Thyroid gland (tissue), 4 donors: Measurements from ENCODE around the gene PDE3B. TPM values are rescaled to one million over a fixed set of nuclear protein-coding genes. Genes with fewer than 3 reads are reported as not detected.

ENCODE experiments used
- DNase-seq, 2 donors: peaks; one replicate each; pipeline ENCODE4 v3.0.0-alpha.2; 2019
- H3K27ac ChIP-seq, 3 donors: fragments of 200-600 bp; sonication (generic); 1 replicate in 2 of 3; 2 replicates in 1 of 3; pipeline ENCODE4 v1.5.1; 2016 to 2019; ENCODE audit warnings: mild to moderate bottlenecking in 1 of 3, moderate library complexity in 1 of 3
- H3K27me3 ChIP-seq: fragments of 200-600 bp; sonication (generic); one replicate; pipeline ENCODE4 v1.5.1; 2019
- H3K36me3 ChIP-seq, 2 donors: fragments of 200-600 bp; sonication (generic); one replicate each; pipeline ENCODE4 v1.5.1; 2016 to 2019
- H3K4me1 ChIP-seq, 2 donors: fragments of 200-600 bp; sonication (generic); one replicate each; pipeline ENCODE4 v1.5.1; 2017 to 2019
- H3K4me3 ChIP-seq, 3 donors: fragments of 200-600 bp; sonication (generic); replicated peaks in 1 of 3; 1 replicate in 2 of 3; 2 replicates in 1 of 3; pipeline ENCODE4 v1.5.1; 2016; ENCODE audit warnings: mild to moderate bottlenecking in 1 of 3
- H3K9me3 ChIP-seq: fragments of 200-600 bp; sonication (generic); one replicate; pipeline ENCODE4 v1.5.1; 2017
- CTCF ChIP-seq, 6 experiments: fragments of 200-600 bp in 3 of 6; fragments of 450-650 bp in 3 of 6; sonication (generic) in 3 of 6; IDR thresholded peaks; one replicate each; pipeline ENCODE4 v1.5.1; 2016 to 2019; ENCODE audit warnings: antibody characterized with exemption in 6 of 6, mild to moderate bottlenecking in 2 of 6, inconsistent platforms in 1 of 6, moderate library complexity in 1 of 6
- POLR2A ChIP-seq, 2 donors: fragments of 450-650 bp; IDR thresholded peaks; one replicate each; pipeline ENCODE4 v1.6.1; 2017; ENCODE audit warnings: antibody characterized with exemption in 2 of 2, mild to moderate bottlenecking in 2 of 2, moderate library complexity in 1 of 2
- WGBS, 2 donors: methylation state at CpG; one replicate each; pipeline ENCODE4 v1.1.5; 2017; 5-methylcytosine and 5-hydroxymethylcytosine counted together
- intact Hi-C: fragments of 100-400 bp; cut with DNase I; formaldehyde crosslinking; loops from one replicate; pipeline ENCODE4 v1.15.1; 2023
- total RNA-seq, 4 donors: library from RNA; depleted of rRNA; stranded (reverse); fragments of >200 nt; gene quantifications; one replicate each; pipeline ENCODE4 v1.2.3, GENCODE V29; 2016

Gene PDE3B
- total RNA-seq, 4 donors from 2014 or later: 2.0 to 3.9 (median 3.2) TPM

- Histone ChIP-seq H3K9me3 (no peaks in the 10 kb centered on the region), H3K27ac (no peak overlapping the region), H3K4me3 (no peak overlapping the region), H3K27me3 (peaks cover 7% of the 10 kb centered on the region), H3K36me3 (no peaks in the 10 kb centered on the region), H3K4me1 (peaks cover 0 to 9% of the 10 kb centered on the region in 2 donors)
- 86 to 88% methylated on average over 4 of the region's 4 CpGs for WGBS, 2 donors
- intact Hi-C loops: no loop called here
- no peak for DNase-seq
- TF ChIP-seq CTCF (IDR thresholded peaks at IDR 0.05): no peak
- no peak for TF ChIP-seq POLR2A (IDR thresholded peaks at IDR 0.05)
Measured at GRCh38 chr11:14641801-14642200, 1.8 kb upstream of the PDE3B start.

- DNase-seq: no peak
- intact Hi-C loops: no loop called here
- peaks cover 7% of the 10 kb centered on the region for H3K27me3 ChIP-seq
- no peak for TF ChIP-seq POLR2A (IDR thresholded peaks at IDR 0.05)
- no peak for TF ChIP-seq CTCF (IDR thresholded peaks at IDR 0.05)
- no peak overlapping the region for H3K27ac ChIP-seq
- H3K4me1 ChIP-seq: peaks cover 0 to 9% of the 10 kb centered on the region in 2 donors
- no peaks in the 10 kb centered on the region for H3K9me3 ChIP-seq
- no peak overlapping the region for H3K4me3 ChIP-seq
- 89 to 94% methylated on average over 5 of the region's 5 CpGs for WGBS, 2 donors
- H3K36me3 ChIP-seq: no peaks in the 10 kb centered on the region
Measured at GRCh38 chr11:14642453-14642852, 1.2 kb upstream of the PDE3B start.

- DNase-seq: no peak
- peak overlapping the region in 1 of 3 donors; percentile 44 for H3K4me3 ChIP-seq
- TF ChIP-seq POLR2A (IDR thresholded peaks at IDR 0.05): no peak
- no peak for TF ChIP-seq CTCF (IDR thresholded peaks at IDR 0.05)
- no peaks in the 10 kb centered on the region for H3K36me3 ChIP-seq
- no peaks in the 10 kb centered on the region for H3K9me3 ChIP-seq
- WGBS, 2 donors: 63 to 74% methylated on average over 15 to 19 of the region's 52 CpGs
- peaks cover 0 to 9% of the 10 kb centered on the region in 2 donors for H3K4me1 ChIP-seq
- H3K27me3 ChIP-seq: peaks cover 7% of the 10 kb centered on the region
- no peak overlapping the region for H3K27ac ChIP-seq
- intact Hi-C loops: no loop called here
Measured at GRCh38 chr11:14642873-14643696, 519 bp upstream of the PDE3B start.

- Histone ChIP-seq H3K4me3 (peak overlapping the region; percentile 8 to 44 (median 39)), H3K36me3 (no peaks in the 10 kb centered on the region), H3K9me3 (no peaks in the 10 kb centered on the region), H3K27me3 (peaks cover 7% of the 10 kb centered on the region), H3K27ac (peak overlapping the region in 1 of 3 donors; percentile 31), H3K4me1 (peaks cover 0 to 9% of the 10 kb centered on the region in 2 donors)
- intact Hi-C loops: no loop called here
- no peak for TF ChIP-seq POLR2A (IDR thresholded peaks at IDR 0.05)
- TF ChIP-seq CTCF (IDR thresholded peaks at IDR 0.05): no peak
- 0 to 1% methylated on average over 8 to 14 of the region's 65 CpGs for WGBS, 2 donors
- DNase-seq: peak; percentile 9 to 13
Measured at GRCh38 chr11:14644226-14645014, 816 bp downstream of the PDE3B start.
